Measurements from ENCODE around the gene PFDN2.

- TF ChIP-seq POLR2AphosphoS5 (IDR thresholded peaks at IDR 0.05; ENCODE audit: insufficient read depth, low read depth, low read length) (no peak), CTCF (IDR thresholded peaks at IDR 0.05; ENCODE audit: extremely low read depth in 1 of 2, insufficient read depth in 1 of 2, low read depth in 1 of 2, low read length in 2 of 2) (no peak), MYC (IDR thresholded peaks at IDR 0.05; ENCODE audit: low read depth, low read length) (no peak), POLR2A (IDR thresholded peaks at IDR 0.05; ENCODE audit: low read depth, low read length) (peak; percentile 31), FOS (IDR thresholded peaks at IDR 0.05; ENCODE audit: borderline replicate concordance, insufficient read depth, low read length) (no peak), EZH2 (IDR thresholded peaks at IDR 0.05; ENCODE audit: borderline replicate concordance, low read depth, low read length, severe bottlenecking) (no peak), GATA2 (IDR thresholded peaks at IDR 0.05; ENCODE audit: insufficient read depth, insufficient read length, low read depth, low read length) (no peak), JUN (IDR thresholded peaks at IDR 0.05; ENCODE audit: borderline replicate concordance, insufficient read depth, insufficient read length, low read depth) (no peak)
These were observed 18.6 kb downstream of the PFDN2 start for GRCh38 chr1:161099090-161099802.
